ENCODE measurements around the gene MTG1.

DNA sequence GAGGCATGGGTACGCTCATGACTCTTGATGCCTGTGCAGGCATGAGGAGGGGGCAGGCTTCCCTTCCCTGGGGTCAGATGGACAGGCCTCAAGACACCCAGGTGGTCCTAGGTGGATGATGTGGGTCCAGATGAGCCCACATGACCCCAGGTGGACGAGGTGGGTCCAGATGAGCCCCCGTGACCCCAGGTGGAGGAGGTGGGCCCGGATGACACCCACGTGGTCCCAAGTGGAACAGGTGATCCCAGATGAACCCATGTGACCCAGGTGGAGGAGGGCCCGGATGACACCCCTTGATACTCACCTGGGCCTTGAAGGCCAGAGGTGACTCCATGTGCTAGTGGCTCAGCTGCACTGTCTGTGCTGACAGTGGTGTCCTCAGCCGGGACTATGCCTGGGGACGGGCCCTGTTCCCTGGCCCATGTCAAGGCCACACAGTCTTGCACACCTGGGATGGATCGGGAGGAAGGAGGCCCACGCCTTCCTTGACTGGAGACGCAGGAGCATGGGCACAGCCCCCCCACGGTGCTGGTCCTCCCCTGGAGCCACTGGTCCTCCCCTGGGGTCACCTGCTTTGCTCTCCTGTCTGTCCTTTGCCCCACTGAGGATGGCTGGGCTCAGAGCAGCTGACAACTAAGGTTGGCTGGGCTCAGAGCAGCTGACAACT, 43.5 kb upstream of the MTG1 start:
- TF ChIP-seq, protein P1, sequence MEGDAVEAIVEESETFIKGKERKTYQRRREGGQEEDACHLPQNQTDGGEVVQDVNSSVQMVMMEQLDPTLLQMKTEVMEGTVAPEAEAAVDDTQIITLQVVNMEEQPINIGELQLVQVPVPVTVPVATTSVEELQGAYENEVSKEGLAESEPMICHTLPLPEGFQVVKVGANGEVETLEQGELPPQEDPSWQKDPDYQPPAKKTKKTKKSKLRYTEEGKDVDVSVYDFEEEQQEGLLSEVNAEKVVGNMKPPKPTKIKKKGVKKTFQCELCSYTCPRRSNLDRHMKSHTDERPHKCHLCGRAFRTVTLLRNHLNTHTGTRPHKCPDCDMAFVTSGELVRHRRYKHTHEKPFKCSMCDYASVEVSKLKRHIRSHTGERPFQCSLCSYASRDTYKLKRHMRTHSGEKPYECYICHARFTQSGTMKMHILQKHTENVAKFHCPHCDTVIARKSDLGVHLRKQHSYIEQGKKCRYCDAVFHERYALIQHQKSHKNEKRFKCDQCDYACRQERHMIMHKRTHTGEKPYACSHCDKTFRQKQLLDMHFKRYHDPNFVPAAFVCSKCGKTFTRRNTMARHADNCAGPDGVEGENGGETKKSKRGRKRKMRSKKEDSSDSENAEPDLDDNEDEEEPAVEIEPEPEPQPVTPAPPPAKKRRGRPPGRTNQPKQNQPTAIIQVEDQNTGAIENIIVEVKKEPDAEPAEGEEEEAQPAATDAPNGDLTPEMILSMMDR (IDR thresholded peaks at IDR 0.05): no peak
- TF ChIP-seq EZH2 (IDR thresholded peaks at IDR 0.05; ENCODE audit: borderline replicate concordance, insufficient read depth, low read depth, low read length, poor library complexity, severe bottlenecking): no peak

Measured in B cell (primary cell).